ENCODE measurements around the gene RNH1.

Gene RNH1

DNA sequence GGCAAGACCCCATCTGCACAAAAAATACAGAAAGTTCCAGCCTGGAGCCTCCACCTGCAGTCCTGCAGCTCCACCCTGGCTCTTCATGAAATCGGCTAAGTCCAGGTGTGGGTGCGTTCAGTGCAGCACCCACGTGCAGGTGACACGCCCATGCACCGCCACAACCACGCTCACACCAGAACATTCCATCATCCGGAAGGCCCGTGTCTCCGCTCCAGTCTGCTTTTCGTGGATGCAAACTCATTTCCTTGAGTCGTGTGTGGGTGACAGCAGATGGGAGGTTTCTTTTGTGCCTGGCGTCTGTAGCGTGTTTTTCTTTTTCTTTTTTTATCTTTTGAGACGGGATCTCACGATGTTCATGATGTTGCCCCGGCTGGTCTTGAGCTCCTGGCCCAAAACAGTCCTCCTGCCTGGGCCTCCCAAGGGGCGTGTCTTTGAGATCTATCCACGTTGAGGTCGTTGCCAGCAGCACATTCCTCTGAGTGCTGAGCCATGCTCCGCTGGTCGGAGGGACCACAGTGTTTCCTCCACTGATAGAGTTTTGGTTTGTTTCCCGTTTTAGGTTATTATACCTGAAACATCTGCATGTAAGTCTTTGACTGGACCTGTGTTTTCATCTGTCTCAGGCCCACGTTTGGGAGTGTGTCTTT, 49.8 kb downstream of the RNH1 start:
- DNase-seq (ENCODE audit: low spot score) = no peak

DNA sequence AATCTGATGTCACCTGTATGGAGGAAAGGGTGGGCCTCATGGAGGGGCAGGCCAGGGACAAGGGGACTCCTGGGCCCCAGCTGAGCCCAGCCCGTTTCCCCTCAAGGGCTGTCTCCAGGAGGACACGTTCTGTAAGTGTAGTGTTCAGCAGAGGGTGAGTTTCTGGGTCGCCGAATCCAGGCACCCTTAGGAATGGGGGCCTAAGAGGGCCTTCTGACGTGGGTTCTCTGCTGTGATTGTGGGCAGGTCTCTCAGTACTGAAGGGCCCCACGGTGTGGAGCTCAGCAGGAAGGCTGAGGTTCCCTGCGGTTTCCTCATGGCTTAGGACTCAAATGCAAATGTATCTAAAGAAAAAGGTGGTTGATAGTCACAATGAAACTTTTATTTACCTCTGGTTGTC, 50.5 kb downstream of the RNH1 start:
- no peak for DNase-seq (ENCODE audit: low spot score)

DNA sequence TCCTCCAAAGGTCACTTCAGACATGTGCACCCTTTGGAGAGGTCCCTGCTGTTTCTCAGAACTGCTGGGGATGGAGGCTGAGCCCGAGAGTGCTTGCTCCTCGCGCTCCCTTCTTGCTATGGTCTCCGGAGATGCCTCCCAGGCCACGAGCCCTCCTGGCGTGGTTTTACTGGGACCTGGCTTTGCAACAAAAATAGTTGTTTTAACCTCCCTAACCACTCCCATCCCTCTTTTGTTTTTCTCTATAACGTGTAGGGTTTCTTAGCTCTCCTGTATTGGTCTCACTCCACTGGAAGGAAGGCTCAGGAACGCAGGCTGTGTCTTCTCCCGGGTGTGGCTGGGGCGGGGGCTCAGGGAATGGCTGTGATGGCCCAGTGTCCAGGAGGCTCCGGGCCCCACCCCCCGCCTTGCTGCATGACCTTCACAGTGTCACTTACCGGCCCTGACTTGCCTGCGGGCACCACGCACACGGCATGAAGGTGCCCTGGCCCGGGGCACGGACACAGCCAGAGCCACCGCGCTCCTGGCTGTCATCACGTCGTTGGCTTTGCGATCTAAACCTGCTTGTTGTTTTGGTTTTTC, 51.4 kb downstream of the RNH1 start:
- DNase-seq (ENCODE audit: low spot score) = no peak

DNA sequence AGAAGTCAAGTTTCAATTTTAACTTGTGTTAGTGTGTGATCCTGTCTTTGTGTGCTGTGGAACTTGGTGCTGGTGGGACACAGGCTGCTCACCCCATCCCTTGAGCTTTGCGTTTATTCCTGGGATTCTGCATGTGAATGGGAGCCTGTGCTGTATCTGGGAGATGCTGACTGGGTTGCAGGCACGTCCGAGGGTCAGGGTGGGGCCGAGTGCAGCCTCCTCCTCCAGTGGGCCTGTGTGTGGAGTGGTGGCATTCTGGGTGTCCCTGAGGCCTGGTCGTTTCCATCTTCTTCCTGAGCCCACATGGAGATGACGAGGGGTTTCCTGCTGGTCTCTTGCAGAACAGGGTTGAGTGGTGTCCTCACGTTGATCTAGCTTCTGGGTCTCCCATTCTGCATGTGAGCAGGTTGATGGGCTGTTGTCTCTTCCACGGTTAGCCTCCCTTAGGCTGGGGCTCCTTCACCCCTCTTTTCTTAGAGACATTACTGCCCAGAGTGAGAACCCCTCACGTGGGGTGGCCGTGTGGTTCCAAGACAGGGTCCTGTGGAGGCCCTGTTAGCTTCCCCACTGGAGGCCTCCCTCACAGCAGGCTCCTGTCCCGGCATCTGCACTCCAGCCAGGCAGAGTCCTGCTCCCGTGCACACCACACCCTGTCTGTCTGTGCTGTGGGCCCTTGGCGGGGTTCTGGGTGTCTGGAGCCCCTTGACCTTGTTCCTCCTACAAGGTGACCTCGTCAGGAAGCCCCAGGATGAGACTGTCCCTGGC, 52.1 kb downstream of the RNH1 start:
- DNase-seq (ENCODE audit: low spot score) = no peak

DNA sequence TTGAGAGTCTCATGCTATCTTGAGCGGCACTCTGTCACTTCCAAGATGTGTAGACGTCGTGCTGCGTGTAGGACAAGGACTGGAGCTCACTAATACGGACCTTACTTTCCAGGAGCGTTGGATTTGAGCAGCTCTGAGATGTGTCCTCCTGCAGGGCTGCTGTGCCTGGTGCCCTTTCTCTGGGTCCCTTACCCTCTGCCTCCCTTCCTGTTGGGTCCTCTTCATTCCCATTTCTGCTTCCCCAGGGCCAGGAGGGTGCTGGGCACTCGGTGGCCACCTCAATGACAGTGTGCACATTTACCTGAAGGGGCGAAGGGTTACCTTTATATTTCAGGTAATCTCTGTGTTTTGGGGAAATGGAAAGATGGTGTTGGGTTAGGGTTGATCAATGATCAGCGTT, 53.0 kb downstream of the RNH1 start:
- DNase-seq (ENCODE audit: low spot score) = no peak

DNA sequence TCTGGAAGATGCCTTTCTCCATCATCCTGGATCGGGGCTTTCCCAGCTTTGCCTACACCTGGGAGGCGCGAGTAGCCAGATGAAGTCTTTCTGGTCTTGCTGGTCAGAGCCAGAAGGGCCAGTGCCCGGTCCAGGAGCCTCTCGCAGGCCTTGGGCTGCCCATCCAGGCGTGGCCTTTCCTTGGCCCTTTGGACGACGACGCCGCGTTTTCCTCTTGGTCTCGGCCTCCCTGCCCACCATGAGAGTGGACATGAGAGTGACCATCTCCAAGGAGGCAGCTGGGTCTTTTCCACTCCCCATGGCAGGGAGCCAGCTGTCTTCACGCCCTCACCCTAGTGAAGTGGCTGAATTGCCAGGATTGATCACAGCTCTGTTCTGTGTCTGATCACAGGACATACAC, 53.5 kb downstream of the RNH1 start:
- no peak for DNase-seq (ENCODE audit: low spot score)

DNA sequence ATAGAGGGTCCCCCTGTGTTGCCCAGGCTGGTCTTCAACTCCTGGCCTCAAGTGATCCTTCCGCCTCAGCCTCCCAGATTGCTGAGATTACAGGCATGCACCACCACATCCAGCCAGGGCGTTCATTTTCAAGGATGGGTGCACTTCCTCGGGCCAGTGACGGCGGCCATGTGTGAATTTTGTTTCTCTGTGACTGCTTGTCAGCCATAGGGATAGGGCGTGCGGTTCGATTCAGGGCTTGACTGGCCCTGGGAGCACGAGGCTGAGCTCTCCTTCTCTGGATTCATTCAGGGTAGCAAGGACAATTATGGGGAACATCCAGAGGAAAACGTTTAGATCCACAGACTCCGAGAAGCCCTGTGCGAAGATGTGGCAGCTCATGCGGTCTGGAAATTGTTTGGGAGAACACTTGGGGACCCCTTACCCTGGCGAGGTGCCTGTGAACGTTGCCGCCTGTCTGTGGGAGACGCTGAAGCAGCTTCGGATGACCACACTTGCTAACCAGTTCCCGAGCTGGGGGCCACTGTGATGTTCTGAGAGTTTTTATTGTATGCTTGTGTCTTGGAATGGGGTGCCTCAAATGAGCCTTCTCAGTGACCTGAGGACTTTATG, 54.0 kb downstream of the RNH1 start:
- no peak for DNase-seq (ENCODE audit: low spot score)

DNA sequence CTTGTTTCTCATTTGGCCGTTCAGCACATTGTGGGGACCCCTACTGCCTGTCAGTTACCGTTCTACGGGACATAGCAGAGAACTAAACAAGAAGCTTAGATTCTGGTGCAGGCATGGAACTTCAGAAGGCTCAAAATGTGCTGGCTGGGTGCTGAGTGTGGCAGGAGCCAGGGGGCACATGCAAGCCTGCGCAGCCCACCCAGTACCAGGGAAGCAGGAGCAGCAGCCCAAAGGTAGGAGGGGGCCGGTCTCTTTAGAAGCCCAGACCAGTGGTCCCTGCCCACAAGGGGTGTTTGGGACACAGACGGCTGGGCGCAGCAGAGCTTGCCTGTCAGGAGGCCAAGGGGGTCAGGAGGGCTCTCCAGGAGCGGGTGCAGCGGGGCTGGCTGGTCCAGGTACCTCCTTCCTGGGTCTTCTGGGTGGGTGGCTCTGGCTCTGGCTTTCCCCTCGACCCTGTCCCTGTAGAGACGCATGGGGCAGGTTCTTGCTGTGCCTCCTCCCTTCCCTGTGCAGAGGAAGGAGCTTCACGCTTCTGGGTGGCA, 54.8 kb downstream of the RNH1 start:
- no peak for DNase-seq (ENCODE audit: low spot score)

DNA sequence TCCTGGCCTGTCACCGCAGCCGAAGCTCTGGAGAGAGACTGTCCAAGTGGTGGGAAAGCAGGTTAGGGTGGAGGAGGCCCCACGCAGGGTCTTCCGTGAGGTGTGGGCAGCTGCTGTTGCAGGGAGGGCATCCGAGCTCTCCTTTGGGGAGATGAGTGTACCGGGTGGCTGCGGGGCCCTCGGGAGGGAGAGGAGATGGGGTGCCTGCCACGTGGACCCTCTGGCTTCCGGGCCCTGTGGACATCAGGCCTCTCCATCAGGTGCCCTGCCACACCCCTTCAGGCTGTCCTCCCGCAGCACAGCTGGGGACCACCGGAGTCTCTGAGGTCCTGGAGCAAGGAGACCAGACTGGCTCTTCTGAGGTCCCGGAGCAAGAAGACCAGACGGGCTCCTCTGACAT, 55.3 kb downstream of the RNH1 start:
- no peak for DNase-seq (ENCODE audit: low spot score)

DNA sequence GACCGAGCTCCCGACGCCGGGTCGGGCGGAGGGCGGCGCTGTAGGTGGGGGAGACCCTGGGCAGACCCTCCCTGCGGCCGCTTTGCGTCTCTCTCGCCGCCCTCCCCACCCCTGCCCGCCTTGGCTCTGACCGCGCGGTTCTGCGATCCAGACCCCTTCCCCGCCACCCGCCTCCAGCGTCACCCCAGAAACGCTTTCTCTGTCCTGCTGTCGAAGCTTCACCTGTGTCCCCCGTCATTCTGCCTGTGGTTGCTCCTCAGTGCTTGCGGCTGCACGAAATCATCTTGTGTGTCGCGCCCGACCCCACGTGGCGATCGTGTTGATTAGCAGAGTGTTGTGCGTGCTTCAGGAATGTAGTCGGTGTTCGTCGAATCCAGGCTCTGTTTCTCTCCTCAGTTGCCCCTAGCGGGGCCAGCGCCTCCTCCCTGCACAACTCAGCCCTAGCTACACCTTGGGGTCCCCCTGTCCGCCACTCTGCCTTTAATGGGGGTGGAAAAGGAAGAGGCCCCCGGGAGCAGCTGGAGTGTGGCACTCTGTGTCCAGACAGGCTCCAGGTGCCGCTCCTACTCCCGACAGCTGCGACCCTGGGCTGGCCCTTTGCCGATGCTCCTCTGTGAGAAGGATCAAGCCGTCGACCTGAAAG, 56.1 kb downstream of the RNH1 start:
- peak; percentile 65 for DNase-seq (ENCODE audit: low spot score)

DNA sequence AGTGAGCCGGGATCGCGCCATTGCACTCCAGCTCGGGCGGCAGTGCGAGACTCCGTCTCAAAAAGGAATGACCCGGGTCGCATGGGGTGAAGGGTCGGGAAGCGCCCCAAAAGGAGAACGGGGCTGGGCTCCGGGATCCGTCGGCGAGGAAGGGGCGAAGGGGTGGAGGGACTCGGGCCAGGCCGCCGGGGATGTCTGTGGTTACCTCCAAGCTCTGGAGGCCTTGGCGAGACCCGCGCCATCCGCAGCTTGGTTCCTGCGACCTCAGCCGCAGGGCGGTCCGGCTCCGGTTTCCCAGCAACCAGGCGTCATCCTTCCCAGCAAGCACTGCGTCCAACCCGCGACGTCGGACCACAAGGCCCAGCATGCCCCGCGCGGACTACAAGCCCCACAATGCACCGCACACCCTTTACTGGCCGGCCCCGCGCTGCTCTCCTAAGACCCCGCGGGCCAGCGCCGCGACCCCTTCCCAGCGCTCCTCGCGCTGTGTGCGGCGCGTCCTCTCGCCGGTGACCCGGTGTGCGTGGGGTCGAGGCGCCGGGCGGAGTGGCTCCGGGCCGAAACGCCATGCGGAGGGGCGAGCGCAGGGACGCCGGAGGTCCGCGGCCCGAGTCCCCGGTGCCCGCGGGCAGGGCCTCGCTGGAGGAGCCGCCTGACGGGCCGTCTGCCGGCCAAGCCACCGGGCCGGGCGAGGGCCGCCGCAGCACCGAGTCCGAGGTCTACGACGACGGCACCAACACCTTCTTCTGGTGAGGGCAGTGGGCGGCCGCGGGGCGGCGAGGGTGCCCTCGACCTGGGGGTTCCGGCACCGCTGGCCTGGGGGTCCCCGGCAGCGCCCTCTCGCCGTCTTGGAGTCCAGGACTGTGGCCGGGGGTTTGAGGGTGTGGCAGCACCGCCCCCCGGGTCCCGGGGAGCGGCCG, 56.9 kb downstream of the RNH1 start, which contains the start of gene PTDSS2:
Gene PTDSS2 (plus strand): TSS at position 391 of the 920 bp plus-strand sequence. CDS start 177 bp downstream, at position 568.
- DNase-seq (ENCODE audit: low spot score) = peak; percentile 92

DNA sequence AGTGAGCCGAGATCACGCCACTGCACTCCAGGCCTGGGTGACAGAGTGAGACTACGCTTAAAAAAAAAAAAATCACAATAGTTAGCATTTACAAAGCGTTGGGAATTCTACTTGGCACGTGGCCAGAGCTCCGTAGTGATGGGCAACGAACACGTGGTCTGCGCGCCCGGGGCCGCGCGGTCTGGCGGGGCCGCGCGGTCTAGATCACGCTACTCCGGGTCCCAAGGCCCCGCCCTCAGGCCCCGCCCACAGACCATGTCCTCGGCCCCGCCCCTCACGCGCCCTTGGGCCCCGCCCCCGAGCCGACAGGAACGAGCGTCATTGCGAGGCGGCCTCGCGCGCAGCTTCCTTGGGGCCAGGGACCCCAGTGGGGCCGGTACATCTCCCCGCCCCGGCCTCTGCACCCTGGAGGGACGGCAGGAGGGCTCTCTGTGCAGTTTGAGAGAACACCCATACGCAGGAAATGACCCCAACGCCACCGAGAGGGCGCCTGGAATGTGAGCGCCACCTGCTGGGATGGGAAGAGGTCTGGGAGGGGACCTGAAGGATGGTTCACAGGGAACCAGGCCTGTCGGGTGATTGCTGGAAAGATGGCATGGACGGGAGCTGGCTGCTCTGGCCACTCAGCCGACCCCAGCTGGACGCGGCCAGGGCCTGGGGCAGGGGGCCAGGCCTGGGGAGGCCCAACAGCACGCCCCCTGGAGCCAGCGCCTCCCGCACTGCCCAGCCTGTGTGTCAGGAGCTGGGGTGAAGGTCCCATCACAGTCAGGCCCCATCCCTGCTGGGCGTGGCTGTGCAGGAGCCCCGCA, 58.9 kb downstream of the RNH1 start:
- DNase-seq (ENCODE audit: low spot score) = peak; percentile 94

DNA sequence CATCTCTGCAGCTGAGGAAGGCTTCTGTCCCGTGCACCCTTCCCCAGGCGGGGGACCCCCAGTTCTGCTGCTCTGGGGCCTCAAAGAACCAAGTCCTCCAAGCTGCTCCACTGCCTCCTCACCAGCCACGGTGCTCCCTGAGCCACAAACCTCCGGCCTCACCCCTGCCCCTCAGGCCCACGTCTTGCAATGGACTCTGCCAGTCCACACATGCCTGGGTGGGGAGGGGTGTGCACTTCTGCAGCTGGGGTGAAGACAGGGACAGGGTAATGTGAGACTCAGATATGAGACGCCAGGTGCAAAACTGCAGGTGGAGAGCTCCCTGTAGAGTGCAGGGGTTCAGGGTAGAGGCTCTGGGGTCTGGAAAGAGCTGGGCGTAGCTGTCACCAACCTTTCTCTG, 60.2 kb downstream of the RNH1 start:
- no peak for DNase-seq (ENCODE audit: low spot score)

DNA sequence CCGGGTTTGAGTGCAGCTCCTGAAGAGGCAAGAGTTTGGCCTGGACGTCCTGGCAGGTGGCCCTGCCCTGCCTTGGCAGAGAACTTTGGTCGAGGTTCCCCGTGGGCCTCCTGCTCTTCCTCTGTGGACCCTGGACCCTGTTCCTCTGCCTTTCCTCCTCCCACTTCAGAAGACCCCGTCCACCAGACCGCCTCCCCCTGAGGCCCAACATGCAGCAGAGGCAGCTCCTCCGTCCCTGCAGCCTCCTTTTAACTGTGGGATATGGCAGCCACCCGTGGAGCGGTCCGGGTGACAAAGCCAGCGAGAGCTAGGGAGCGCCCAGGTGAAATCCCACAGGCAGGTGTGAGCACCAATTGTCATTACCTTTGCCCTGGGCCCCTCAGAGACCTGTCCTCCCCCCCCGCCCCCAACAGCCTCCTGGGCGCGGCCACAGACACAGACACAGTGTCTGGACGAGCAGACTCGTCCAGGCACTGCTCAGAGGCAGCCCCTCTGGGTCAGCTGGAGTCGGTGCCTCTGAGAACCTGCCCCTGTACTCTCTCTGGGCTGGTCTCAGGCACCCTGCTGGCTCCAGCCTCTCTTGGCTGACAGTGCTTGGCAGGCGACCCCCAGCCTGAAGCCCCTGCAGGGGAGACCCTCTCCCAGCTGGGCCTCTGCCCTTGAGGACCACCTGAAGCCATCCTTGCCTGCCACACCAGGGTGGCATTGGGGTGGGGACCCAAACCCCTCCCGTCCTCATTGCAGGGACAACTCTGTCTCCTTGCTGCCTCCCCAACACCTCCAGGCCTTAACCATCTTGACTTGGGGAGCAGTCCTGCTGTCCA, 61.1 kb downstream of the RNH1 start:
- DNase-seq (ENCODE audit: low spot score) = no peak
